ENCODE measurements around the gene ACTRT2.

Gene ACTRT2

DNA sequence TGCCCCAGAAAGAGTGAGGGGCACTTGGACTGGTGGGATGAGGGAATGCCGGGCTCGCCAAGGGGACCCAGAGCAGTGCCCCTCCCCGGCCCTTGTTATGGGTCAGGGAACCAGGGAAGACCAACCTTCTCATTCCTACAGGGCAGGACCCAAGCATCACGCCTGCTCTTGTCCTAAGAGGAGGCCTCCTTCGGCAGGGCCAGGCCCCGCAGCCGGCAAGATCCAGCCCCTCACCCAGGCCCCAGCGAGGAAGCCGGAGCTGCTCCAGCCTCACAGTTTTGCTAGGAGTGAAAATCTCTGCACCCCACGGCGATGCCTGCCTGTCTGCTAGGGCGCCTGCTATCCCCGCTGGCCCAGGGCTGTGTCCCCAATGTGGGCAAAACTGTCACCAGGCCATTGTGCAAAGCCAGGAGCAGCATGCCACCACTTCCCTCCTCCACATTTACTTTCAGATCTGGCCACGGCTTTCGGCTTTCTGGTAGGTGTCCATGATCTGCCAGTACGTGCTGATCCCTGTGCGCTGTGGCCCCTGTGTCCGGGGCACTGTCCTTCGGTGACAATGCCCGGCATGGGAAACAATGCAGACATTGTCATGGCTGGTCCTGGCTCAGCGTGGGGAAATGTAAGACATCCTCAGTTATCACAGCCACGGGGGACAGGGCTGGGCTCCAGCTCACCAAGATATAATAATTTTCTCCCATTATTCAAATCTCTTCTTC lies 9.6 kb downstream of the ACTRT2 start:
- in situ Hi-C loops (cut with MboI; ENCODE audit: low sequenced_read_pairs): no loop called here

DNA sequence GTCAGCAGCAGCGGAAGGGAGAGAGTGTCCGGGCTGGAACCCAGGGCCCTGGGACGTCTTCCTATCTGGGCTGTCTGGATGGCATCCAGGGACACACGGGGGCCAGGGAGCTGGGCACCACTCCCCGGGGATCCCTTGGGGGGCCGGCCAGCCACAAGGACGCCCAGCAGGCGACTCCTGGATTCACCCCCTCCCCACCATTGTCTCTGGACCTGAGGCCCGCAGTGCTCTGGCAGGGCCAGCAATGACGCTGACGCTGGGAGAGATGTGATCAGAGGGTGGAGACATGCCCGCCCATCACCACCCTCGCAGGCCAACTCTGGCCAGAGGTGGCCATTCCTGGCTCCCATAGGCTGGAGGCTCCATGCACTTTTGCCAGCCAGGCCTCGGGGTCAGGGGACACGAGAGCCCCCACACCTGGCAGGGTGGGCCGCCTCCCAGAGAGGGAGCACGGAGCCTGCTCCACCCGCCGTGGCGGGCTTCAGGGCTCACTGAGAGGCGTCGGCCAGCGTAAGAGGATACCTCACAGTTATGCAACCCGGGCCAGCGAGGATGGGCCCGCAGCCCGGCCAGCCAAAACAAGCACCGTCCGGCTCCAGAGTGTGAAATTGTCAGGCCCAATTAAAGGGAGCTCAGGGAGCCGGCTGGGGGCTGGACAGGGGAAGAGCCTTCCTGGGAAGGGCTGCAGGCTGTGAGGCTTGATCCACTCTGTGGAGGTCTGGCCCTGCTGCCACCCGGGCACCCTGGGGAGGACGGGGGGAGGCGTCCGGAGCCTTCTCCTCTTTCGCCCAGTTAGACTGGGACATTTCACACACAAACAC lies 10.3 kb downstream of the ACTRT2 start:
- in situ Hi-C loops (cut with MboI; ENCODE audit: low sequenced_read_pairs): no loop called here

GRCh38 chr1:3032371-3033039 lies 11.2 kb downstream of the ACTRT2 start:
- in situ Hi-C loops (cut with MboI; ENCODE audit: low sequenced_read_pairs): no loop called here

GRCh38 chr1:3033040-3033789 lies 11.9 kb downstream of the ACTRT2 start:
- in situ Hi-C loops (cut with MboI; ENCODE audit: low sequenced_read_pairs): no loop called here

- in situ Hi-C loops (cut with MboI; ENCODE audit: low sequenced_read_pairs): no loop called here
Measured at GRCh38 chr1:3033790-3034090, 12.5 kb downstream of the ACTRT2 start.

DNA sequence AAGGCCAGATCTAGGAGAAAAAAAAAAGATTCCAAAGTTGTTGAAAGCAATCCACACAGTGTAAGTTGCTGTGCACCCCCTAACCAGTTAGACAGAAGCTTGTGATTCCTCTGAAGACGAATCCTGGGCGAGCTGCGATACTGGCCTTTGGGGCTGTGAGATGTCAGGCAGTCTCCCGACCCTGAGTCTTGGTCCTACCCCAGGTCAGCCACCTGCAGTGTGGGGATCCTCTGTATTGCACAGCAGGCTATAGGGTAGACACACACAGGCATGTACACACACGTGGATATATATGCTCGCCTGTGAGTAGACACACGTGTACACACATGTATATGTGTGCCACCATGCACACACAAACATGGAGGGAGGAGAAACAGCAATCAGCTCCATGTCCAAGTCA lies 12.9 kb downstream of the ACTRT2 start:
- in situ Hi-C loops (cut with MboI; ENCODE audit: low sequenced_read_pairs): no loop called here

GRCh38 chr1:3034728-3035562 lies 13.7 kb downstream of the ACTRT2 start:
- in situ Hi-C loops (cut with MboI; ENCODE audit: low sequenced_read_pairs): no loop called here

GRCh38 chr1:3035563-3036446 lies 14.5 kb downstream of the ACTRT2 start:
- in situ Hi-C loops (cut with MboI; ENCODE audit: low sequenced_read_pairs): no loop called here

DNA sequence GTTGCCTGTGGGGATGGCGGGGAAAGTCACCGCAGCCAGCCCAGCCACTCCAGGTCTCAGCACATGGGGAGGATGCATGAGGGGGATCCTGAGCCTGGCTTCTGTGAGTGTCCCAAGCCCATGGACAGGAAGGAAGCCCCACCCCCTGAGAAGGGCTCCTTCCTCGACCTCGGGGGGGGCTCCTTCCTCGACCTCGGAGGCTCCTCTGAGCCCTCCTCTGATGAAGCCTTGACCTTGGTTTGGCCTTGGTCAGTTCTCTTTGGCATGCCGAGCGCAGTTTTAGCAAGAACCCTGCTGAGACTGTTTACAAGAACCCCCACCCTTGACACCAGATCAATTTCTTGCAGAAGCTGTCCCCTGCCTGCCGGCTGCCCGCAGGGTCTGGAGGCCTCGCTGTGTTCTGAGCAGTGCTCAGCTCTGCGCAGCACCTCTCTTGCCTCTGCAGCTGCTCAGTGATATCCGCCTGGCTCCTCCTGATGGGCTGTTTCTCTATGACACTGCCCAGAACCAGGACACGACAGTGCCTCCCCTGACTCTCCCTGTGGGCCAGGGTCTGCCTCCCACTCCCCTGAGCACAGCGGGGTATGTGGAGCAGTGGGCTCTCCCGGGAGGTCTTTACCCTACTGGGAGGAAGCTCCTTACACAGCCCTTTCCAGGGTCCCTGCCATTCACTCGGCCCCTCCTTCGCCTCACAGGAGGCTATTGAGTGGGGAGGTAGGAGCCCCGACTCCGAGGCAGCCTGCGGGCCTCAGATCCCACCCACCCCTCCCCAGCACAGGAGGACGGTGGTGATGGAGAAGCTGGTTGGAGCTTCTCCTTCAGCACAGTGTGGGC lies 15.4 kb downstream of the ACTRT2 start:
- in situ Hi-C loops (cut with MboI; ENCODE audit: low sequenced_read_pairs): no loop called here

GRCh38 chr1:3037281-3038040 lies 16.2 kb downstream of the ACTRT2 start:
- in situ Hi-C loops (cut with MboI; ENCODE audit: low sequenced_read_pairs): no loop called here

DNA sequence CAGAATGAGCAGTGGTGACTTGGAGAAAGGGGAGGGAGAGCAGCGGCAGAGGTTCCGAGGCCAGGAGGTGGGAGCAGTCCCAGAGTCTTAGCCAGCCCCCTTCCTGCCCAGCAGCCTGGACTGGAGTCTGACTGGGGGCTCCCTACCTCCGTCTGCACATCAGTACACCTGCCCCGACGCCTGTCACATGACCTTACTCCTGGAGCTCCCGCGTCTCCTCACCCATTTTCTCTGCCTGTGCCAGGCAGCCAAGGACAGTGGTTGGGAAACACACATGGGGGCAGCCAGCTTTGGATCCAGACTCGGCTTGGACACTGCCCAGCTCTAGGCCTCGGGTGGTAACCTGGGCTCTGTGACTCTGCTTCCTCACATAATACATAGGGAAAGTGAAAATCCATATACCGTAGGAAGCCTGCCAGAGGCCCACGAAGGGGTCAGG lies 16.9 kb downstream of the ACTRT2 start:
- in situ Hi-C loops (cut with MboI; ENCODE audit: low sequenced_read_pairs): no loop called here

DNA sequence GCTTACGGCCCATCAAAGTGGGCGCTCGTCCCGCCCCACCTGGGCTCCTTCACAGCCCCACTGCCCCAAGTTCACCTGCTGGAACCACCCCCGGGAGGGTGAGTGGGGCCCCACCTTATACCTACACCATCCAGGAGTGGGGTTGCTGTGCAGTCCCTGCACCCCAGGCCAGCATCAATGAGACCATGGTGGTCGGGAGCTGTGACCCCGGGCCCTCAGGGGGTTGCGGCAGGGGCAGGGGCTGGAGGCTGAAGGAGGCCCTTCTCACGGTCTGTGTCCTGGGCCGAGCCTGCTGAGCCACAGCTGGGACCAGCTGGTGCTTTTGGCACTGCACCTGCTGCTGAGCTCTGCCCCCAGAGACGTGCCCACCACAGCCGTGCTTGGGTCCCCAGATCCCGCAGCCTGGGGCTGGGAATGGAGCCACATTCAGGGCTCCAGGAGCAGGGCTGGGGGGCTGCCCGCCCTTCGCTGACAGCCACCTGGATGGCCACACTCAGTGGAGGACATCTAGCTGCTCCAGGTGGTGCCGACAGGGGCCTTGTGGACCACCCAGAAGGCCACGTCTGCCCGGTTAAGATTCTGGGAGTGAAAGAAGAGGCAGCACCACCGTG lies 17.4 kb downstream of the ACTRT2 start:
- in situ Hi-C loops (cut with MboI; ENCODE audit: low sequenced_read_pairs): no loop called here

DNA sequence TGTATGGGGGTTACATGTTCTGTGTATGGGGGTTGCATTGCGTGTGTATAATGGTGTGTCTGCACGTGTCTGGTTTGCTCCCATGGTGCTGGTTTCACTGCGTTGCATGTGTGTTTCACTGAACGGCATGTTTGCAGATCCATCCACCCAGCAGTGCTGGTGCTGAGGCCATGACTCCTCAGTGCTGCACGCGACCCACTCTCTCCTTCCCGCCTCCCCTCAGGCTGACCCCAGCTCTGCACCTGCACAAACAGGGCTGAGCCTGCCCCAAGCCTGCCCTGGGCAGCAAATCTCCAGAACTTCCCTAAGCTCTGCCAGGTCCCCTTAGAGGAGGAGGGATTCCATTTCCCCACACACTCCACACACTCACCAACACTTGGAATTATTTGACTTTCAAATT lies 18.7 kb downstream of the ACTRT2 start:
- in situ Hi-C loops (cut with MboI; ENCODE audit: low sequenced_read_pairs): no loop called here

GRCh38 chr1:3042481-3042880 lies 21.2 kb downstream of the ACTRT2 start:
- in situ Hi-C loops (cut with MboI; ENCODE audit: low sequenced_read_pairs): no loop called here

GRCh38 chr1:3049164-3049563 lies 27.9 kb downstream of the ACTRT2 start:
- in situ Hi-C loops (cut with MboI; ENCODE audit: low sequenced_read_pairs): no loop called here

- in situ Hi-C loops (cut with MboI; ENCODE audit: low sequenced_read_pairs): no loop called here
Measured at GRCh38 chr1:3049905-3050304, 28.6 kb downstream of the ACTRT2 start.

GRCh38 chr1:3050603-3051002 lies 29.3 kb downstream of the ACTRT2 start:
- in situ Hi-C loops (cut with MboI; ENCODE audit: low sequenced_read_pairs): no loop called here
